ENCODE results near the gene PPBP.

DNA sequence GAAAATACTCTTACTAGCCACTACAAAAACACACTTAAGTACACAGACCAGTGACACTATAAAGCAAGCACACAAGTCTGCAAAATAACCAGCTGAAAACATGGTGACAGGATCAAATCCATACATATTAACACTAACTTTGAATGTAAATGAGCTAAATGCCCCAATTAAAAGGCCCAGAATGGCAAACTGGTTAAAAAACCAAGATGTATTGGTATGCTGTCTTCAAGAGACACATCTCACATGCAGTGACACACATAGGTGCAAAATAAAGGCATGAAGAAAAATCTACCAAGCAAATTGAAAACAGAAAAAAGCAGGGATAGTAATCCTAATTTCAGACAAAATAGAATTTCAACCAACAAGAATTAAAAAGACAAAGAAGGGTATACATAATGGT, 17.0 kb downstream of the PPBP start:
- TF ChIP-seq, protein P1, sequence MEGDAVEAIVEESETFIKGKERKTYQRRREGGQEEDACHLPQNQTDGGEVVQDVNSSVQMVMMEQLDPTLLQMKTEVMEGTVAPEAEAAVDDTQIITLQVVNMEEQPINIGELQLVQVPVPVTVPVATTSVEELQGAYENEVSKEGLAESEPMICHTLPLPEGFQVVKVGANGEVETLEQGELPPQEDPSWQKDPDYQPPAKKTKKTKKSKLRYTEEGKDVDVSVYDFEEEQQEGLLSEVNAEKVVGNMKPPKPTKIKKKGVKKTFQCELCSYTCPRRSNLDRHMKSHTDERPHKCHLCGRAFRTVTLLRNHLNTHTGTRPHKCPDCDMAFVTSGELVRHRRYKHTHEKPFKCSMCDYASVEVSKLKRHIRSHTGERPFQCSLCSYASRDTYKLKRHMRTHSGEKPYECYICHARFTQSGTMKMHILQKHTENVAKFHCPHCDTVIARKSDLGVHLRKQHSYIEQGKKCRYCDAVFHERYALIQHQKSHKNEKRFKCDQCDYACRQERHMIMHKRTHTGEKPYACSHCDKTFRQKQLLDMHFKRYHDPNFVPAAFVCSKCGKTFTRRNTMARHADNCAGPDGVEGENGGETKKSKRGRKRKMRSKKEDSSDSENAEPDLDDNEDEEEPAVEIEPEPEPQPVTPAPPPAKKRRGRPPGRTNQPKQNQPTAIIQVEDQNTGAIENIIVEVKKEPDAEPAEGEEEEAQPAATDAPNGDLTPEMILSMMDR (IDR thresholded peaks at IDR 0.05): no peak
- TF ChIP-seq POLR2A (IDR thresholded peaks at IDR 0.05; ENCODE audit: low read depth) (no peak), POLR2AphosphoS5 (IDR thresholded peaks at IDR 0.05) (no peak), EP300 (IDR thresholded peaks at IDR 0.05) (no peak)
